Measurements from ENCODE around the gene MBTPS1. TPM values are rescaled to one million over a fixed set of nuclear protein-coding genes. Genes with fewer than 3 reads are reported as not detected.
A peak's percentile ranks its signal among the peaks of the same experiment; 100 is the strongest.

Gene MBTPS1
- total and polyA plus RNA-seq, 2 experiments from 2014 or later, result 18.1 to 49.3 TPM

GRCh38 chr16:84062734-84063640 lies 53.8 kb downstream of the MBTPS1 start:
- Mint-ChIP-seq H3K27ac (peak overlapping the region; percentile 65; the same call in 1 of the 2 replicates), H3K4me1 (peaks cover 9% of the 10 kb centered on the region; the same call in 1 of the 3 replicates), H3K4me3 (no peak overlapping the region), H3K36me3 (ENCODE audit: low read depth) (peaks cover 47% of the 10 kb centered on the region), H3K9me3 (no peaks in the 10 kb centered on the region), H3K27me3 (ENCODE audit: insufficient read depth, low read depth, poor library complexity) (no peaks in the 10 kb centered on the region)
- DNase-seq (ENCODE audit: low spot score) (peak; percentile 92), ATAC-seq (peak; percentile 100)
- TF ChIP-seq ZNF331 (CRISPR knock-in tag; IDR thresholded peaks at IDR 0.05; ENCODE audit: low read depth) (no peak), POLR2AphosphoS5 (IDR thresholded peaks at IDR 0.05; ENCODE audit: low read depth) (no peak), CREB1 (CRISPR knock-in tag; IDR thresholded peaks at IDR 0.05; ENCODE audit: low read depth) (peak; percentile 43; the same call in 1 of the 2 replicates), EZH2 (IDR thresholded peaks at IDR 0.05; ENCODE audit: low read depth, unreplicated experiment) (no peak)
- TF ChIP-seq, protein P1, sequence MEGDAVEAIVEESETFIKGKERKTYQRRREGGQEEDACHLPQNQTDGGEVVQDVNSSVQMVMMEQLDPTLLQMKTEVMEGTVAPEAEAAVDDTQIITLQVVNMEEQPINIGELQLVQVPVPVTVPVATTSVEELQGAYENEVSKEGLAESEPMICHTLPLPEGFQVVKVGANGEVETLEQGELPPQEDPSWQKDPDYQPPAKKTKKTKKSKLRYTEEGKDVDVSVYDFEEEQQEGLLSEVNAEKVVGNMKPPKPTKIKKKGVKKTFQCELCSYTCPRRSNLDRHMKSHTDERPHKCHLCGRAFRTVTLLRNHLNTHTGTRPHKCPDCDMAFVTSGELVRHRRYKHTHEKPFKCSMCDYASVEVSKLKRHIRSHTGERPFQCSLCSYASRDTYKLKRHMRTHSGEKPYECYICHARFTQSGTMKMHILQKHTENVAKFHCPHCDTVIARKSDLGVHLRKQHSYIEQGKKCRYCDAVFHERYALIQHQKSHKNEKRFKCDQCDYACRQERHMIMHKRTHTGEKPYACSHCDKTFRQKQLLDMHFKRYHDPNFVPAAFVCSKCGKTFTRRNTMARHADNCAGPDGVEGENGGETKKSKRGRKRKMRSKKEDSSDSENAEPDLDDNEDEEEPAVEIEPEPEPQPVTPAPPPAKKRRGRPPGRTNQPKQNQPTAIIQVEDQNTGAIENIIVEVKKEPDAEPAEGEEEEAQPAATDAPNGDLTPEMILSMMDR (conservative IDR thresholded peaks at IDR 0.05; ENCODE audit: low read depth in 2 of 2), result peak; percentile 96 to 97
- Histone ChIP-seq H3K27ac (ENCODE audit: low read depth) (0 out of 2 replicates have a peak overlapping the region, but pooled peaks have one; percentile 27), H3F3A (replicated peaks; ENCODE audit: low read depth) (0 out of 2 replicates have a peak, but pooled peaks cover 9% of the 10 kb centered on the region), H3K9me2 (ENCODE audit: insufficient read depth) (no peaks in the 10 kb centered on the region), H3K79me2 (replicated peaks; ENCODE audit: insufficient read depth) (no peaks in the 10 kb centered on the region), H3K4me1 (ENCODE audit: insufficient read depth) (0 out of 2 replicates have a peak, but pooled peaks cover 4% of the 10 kb centered on the region), H3K4me2 (no peak overlapping the region), H3K36me3 (ENCODE audit: insufficient read depth) (peaks cover 16% of the 10 kb centered on the region; the same call in 1 of the 2 replicates), H3K4me3 (no peak overlapping the region), H2AFZ (no peak overlapping the region), H3K27me3 (ENCODE audit: insufficient read depth) (no peaks in the 10 kb centered on the region), H4K20me1 (replicated peaks; ENCODE audit: insufficient read depth) (peaks cover 8% of the 10 kb centered on the region)

- no peaks in the 10 kb centered on the region for H3K9me3 Mint-ChIP-seq
- H3K27me3 Mint-ChIP-seq (ENCODE audit: insufficient read depth, low read depth, poor library complexity), result peaks cover 4% of the 10 kb centered on the region
- H2AFZ ChIP-seq, result no peak overlapping the region
- H3K79me2 ChIP-seq (replicated peaks; ENCODE audit: insufficient read depth), result no peaks in the 10 kb centered on the region
- peaks cover 8% of the 10 kb centered on the region for H4K20me1 ChIP-seq (replicated peaks; ENCODE audit: insufficient read depth)
- H3K9me2 ChIP-seq (ENCODE audit: insufficient read depth), result no peaks in the 10 kb centered on the region
- H3K27ac ChIP-seq (ENCODE audit: low read depth), result no peak overlapping the region
- peaks cover 50% of the 10 kb centered on the region for H3K36me3 Mint-ChIP-seq (ENCODE audit: low read depth)
- peaks cover 6% of the 10 kb centered on the region; the same call in 1 of the 2 replicates for H3K36me3 ChIP-seq (ENCODE audit: insufficient read depth)
- 0 out of 2 replicates have a peak, but pooled peaks cover 4% of the 10 kb centered on the region for H3K4me1 ChIP-seq (ENCODE audit: insufficient read depth)
- H3K4me2 ChIP-seq, result no peak overlapping the region
- peaks cover 9% of the 10 kb centered on the region; the same call in 1 of the 3 replicates for H3K4me1 Mint-ChIP-seq
- no peak for DNase-seq (ENCODE audit: low spot score)
- H3F3A ChIP-seq (replicated peaks; ENCODE audit: low read depth), result 0 out of 2 replicates have a peak, but pooled peaks cover 5% of the 10 kb centered on the region
- no peak overlapping the region for H3K4me3 ChIP-seq
- H3K27me3 ChIP-seq (ENCODE audit: insufficient read depth), result no peaks in the 10 kb centered on the region
- no peak overlapping the region for H3K27ac Mint-ChIP-seq
- ATAC-seq, result no peak
- no peak overlapping the region for H3K4me3 Mint-ChIP-seq
- TF ChIP-seq ZNF114 (CRISPR knock-in tag; IDR thresholded peaks at IDR 0.05) (no peak), POLR2AphosphoS5 (IDR thresholded peaks at IDR 0.05; ENCODE audit: low read depth) (no peak), EZH2 (IDR thresholded peaks at IDR 0.05; ENCODE audit: low read depth, unreplicated experiment) (no peak), REST (IDR thresholded peaks at IDR 0.05; ENCODE audit: unreplicated experiment) (no peak), EZH2phosphoT487 (IDR thresholded peaks at IDR 0.05; ENCODE audit: unreplicated experiment) (no peak), JUNB (IDR thresholded peaks at IDR 0.05; ENCODE audit: unreplicated experiment) (no peak), ZNF331 (CRISPR knock-in tag; IDR thresholded peaks at IDR 0.05; ENCODE audit: low read depth) (no peak)
These were observed 55.4 kb downstream of the MBTPS1 start for GRCh38 chr16:84061236-84061819.

Data from GM23338 (cell line).